Adrenal gland (tissue), 5 donors: ENCODE data around the gene ARHGAP40.

ENCODE experiments used
- CTCF ChIP-seq, 6 experiments: fragments of 450-650 bp in 4 of 6; fragments of 200-600 bp in 2 of 6; sonication (generic) in 1 of 6; IDR thresholded peaks; 1 replicate in 5 of 6; 2 replicates in 1 of 6; pipeline versions ENCODE4 v1.5.1 to v1.8.0; 2016 to 2021; ENCODE audit warnings: antibody characterized with exemption in 6 of 6, mild to moderate bottlenecking in 2 of 6, moderate library complexity in 1 of 6
- POLR2A ChIP-seq, 2 donors: fragments of 450-650 bp; IDR thresholded peaks; one replicate each; pipeline ENCODE4 v1.6.1; 2017; ENCODE audit warnings: antibody characterized with exemption in 2 of 2, mild to moderate bottlenecking in 2 of 2, moderate library complexity in 1 of 2
- donor health status: DM: no; HTN: no; CAD: no.

- TF ChIP-seq POLR2A (IDR thresholded peaks at IDR 0.05) (no peak), CTCF (IDR thresholded peaks at IDR 0.05) (no peak)
Measured at GRCh38 chr20:38585404-38586180, 16.0 kb upstream of the ARHGAP40 start.
